Measurements from ENCODE around the gene SPG11.

Gene SPG11

DNA sequence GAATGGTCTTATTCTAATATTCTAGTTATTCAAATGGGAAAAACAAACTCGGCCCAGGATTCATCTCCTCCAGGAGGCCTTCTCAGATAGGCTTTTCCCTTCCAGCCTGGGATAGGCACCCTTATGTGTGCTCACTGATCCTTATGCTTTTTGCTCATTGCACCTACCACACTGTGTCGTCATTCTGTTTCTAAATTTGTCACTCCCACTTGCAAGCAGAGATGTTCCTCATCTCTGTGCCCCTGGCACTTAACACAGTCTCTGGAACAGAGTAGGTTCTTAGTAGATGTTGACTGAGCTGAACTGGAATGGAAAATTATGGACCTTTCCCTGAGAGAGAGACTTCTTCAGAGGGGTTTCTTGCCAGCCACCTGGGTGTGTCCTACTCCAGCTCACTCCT is 18.7 kb upstream of the SPG11 start:
- peak; percentile 74 for DNase-seq

DNA sequence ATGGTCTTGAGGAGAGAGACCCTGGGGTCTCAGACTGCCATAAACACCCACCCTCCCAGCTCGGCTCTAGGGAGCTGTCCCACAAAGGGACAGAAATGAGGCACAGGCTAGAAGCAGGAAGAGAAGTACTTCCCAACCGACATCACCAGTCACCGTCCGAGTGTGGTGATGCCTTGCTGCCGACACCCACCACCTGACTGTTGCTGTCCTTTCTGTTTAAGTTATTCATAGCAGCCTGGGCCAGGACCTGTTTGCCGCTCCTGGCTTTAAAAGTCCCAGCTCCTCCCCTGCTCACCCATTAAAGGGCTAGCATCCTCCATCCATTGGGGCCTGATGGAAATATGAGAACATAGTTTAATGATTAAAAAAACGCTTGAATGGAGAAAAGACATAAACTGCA is 13.2 kb upstream of the SPG11 start:
- DNase-seq = peak; percentile 45

DNA sequence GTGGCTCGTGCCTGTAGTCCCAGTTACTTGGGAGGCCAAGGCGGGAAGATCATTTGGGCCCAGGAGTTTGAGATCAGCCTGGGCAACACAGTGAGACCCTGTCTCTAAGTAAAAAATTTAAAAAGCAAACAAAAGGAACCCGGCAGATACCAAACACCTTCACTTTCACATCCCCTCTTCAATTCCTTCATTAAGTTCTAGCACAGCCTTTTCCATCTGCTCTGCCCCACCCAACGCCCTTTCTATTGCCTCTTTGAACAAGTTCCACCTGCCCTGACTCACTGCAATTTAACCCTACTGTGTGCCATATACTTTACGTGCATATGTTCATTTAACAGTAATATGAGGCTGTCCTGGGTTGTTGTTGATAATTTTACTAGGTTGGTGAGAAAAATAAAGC is 12.4 kb upstream of the SPG11 start:
- DNase-seq = no peak

DNA sequence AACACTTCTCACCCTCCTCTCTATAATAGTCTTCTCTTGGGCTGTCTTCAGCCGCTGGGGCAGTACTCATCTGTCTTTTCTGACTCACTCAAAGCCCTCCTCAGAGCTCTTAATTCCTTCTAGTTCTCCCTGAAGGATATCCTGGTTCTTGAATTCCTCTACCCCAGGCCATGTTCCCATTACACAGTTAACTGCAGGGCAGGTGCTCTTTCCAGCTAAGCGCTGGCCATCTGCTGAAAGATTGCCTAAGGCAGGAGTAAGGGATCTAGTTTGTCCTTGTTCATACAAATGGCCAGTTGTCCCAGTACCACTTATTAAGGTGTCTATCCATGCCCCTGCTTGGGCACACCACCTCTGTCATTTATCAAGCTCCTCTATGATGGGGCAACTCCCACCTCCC is 10.2 kb upstream of the SPG11 start:
- no peak for DNase-seq

DNA sequence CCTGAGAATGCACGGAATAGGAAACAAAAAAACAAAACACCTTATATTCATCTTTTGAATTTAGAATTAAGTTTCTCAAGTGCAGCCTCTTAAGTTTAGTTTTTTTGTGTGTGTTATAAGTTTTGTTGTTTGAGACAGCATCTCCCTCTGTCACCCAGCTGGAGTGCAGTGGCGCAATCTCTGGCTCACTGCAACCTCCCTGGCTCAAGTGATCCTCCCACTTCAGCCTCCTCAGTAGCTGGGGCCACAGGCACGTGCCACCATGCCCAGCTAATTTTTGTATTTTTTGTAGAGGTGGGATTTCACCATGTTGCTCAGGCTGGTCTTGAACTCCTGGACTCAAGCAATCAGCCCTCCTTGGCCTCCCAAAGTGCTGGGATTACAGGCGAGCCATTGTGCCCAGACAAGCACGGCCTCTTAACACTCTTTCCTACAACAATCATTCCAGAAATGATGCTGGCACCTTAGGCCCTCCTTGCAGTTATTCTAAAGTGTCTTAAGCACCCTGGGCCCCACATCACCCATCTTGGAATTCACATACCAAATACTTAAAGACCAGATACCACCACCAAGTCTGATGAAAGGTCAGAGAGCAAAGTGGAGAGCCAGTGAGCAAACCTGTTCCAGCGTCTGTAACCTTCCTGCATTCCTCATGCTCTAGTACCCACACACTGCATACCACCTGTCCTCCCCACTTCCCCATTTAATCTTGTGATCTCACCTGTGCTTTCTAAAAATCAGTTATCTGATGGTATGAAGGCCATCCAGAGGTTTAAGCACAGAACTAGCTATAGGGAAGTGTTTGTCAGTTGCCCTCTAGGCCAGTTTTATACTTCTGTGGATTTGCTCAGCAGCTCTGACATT is 6.9 kb upstream of the SPG11 start:
- peak; percentile 13 for DNase-seq

DNA sequence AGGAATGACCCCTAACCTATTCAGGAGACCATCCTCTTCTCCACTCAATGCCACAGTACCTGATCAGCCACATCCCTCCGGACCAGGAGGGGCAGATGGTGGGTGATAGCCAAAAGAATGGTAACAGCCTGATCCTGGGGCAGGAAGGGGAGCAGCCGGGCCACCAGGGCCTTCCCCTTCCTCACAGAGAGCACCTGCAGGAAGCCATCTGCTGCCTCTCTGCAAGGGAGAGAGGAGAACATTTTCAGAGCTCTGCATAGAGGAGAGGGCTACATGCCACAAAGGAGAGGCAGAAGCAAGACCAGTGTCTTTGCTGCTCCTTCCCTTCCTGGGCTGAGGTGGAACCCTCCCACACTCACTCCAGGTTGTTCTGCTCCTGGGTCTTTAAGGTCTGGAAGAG is 5.5 kb upstream of the SPG11 start:
- DNase-seq = no peak

DNA sequence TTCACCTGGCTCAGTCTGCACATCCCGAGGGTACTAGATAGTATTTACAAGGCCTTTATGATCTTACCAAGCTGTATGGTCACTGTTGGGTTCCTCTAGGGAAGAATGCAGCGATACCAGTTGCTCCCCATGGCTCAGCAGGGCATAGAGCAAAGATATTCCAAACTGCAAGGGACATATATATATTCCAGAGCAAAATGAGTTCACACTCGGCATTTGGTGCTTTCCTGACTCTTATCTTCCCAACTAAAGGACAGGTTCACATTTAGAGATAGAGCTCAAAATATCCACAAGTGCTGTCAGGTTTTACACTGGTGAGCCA is 3.5 kb upstream of the SPG11 start:
- no peak for DNase-seq

DNA sequence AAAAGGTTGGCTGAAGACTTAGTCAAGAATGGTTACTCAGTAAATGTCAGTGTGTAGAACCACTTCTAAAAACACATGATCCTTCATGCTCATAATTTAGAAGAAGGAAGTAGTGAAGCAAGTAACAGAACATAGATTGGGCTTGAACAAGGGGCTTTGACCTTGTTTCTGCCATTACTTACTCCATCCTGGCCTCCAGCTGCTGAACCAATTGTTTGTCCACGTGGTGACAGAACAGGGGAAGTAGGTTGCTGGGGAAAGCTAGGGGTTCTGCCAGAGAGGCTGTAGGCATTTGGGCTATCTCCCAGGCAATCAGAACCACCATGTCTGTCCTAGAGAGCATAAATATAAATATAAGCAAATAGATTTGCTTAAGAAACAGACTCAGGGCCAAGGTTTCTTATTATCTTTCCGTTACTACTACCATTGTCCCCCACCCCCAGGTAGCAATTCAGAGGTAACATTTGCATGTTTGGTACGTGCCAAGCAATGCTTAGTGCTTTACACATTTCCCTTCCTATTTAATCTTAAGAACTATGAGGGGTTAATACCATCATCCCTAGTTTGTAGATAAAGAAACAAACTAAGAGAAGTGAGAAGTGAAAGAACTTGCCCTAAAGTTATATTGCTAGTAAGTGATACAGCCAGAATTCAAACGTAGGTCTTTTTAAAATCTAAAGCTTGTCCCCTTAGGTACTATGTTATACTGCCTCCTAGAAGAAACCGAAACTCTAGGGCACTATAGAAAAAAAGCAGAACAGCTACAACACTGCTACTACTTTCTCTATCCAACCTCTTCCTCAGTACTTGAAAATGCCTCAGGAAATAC is 3.0 kb upstream of the SPG11 start:
- DNase-seq = peak; percentile 61

DNA sequence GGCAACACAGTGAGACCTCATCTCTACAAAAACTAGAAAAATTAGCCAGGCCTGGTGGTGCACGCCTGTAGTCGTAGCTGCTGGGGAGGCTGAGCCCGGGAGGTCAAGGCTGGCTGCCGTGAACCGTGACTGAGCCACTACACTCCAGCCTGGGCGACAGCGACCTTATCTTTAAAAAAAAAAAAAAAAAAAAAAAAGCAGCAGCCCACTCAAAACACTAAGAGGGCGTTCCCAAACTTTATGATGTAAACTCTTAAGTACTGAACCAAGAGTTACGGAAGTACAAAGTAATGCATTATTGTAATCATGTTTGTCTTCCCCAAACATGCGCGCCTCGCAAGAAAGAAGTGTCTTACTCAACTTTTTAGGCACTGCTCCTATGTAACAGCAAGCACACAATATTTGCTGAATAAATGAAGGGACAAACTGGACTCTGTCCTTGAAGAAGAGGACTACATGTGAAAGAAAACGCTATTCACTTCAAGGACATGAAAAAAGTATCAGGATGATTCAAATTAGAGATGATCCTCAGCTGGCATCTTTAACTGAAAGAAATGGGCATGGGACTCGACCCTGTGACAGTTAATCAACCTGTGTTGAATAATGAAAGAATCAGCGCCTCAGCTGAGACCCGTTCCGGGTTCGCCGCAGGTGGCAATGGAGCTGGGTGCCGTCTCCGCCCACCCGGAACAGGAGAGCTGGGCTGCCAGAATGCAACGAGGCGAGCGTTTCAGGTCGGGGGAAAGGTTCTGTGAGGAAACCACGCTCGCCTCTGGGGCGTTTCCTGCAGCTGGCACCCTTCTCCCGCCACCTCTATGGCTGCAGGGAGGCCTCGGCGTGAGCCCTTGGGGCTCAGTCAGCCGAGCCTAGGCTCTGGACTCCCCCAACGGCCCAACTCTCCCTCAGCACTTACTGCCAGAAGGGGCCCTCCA is 718 bp downstream of the SPG11 start:
- peak; percentile 96 for DNase-seq

DNA sequence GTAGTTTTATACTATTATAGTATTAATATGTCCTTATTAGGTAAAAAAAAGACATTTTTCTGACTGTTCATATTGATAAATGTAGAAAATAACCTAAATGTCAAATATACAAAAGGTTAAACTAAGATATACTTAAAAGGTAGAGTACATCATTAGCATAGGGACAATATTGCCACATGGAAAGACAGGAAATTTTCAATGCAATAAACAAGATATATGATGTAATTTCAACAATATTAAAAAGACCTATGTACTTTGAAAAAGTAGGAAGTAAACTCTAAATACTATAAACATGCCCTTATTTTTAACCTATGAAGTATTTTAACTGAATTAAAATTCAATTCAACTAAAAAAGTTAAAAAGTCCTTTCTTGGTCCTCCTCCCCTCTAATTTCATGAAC is 1.9 kb downstream of the SPG11 start:
- peak; percentile 56 for DNase-seq

DNA sequence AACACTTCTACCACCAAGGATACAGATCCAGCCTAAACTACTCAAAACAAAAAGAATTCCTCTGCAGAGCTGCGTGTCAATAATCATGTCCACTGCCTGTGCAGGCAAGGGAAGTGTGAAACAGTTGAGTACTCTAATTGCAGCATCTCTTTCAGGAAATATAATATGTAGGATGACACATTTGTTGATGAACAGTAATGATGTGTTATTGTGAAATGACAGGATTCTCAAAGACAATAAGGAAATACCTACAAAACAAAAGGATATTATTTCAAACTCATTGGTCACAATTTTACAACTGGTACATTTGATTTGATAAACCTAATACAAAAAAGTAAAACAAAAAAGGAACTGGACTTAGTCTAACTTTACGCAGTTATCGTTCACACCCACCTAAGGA is 4.4 kb downstream of the SPG11 start:
- DNase-seq = peak; percentile 81

DNA sequence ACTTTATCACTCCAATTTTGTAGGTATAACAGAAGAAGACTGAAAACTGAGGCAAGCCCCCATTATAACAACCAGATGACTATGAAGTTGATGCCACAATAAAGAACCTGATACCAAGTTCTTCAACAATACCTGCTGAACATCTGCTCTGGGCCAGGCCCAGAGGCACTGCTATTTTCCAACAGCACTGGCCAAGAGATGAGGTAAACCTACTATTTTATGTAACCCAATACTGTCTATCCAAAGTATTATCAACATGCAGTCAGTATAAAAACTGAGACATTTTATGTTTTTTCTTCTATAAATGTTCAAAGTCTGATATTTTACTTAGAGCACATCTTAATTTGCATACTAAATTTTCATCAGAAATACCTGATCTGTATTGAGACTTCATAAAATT is 6.1 kb downstream of the SPG11 start:
- DNase-seq = no peak

DNA sequence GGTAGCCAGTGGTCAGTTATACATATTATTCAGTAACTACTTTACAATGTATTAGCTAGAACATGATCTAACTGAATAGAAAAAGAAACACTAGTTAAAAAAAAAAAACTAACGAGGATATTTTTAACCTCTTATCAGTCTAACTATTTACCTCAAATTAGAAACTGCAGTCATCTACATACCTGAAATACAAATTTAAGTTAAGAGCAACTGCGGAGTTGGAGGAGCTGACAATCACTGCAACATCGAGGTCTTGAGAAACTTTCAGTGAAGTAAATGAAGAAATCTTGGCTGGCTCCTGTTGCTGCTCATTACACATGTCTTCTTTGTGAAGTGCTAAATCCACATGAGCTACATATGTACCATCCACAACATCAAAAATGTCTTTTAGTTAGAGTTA is 6.5 kb downstream of the SPG11 start:
- no peak for DNase-seq

DNA sequence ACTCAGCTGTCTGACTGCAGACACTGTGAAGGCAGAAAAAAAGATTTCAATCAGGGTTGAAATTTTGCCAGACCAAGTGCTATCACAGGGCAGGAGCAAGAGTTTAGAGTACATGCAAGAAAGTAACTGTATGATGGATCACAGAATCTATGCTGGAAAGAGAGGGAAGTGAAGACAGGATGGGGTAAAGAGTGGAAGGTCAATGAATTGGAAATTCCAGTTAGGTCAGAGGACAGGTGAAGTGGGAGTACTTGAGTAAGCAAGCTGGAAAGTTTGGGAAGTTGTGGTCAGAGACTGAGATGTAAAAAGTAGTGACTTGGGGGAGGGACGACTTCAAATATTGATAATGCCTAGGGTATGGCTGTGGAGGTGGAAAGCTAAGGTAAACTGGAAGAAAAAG is 7.2 kb downstream of the SPG11 start:
- DNase-seq = peak; percentile 57

DNA sequence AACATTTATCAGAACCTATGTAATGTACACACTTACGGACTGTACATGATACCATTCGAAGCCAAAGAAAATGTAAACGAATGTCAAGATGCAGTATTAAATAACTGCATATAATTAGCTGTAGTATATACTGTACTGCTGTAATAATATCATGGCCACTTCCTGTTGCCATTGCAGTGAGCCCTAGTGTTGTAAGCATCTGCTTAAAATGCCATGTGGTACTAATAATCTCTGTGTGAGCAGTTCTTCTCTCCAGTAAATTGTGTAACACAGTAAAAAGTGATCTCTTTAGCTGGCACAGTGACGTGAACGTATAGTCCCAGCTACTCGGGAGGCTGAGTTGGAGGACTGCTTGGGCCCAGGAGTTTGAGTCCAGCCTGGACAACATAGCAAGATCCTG is 8.6 kb downstream of the SPG11 start:
- DNase-seq = peak; percentile 61

DNA sequence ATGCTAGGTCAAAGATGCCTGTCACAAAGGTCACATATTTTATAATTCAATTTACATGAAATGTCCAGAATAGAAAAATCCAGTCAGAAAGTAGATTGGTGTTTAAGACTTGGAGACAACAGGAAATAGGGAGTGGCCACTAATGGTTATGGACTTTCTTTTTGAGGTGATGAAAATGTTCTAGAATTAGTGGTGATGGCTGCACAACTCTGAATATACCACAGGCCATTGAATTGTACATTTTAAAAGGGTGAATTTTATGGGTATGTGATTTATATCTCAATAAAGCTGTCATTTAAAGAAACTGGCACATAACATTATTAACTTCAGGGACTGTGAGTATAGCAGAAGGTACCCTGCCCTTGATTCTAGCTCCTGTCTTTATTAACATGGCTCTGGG is 15.8 kb downstream of the SPG11 start:
- no peak for DNase-seq

DNA sequence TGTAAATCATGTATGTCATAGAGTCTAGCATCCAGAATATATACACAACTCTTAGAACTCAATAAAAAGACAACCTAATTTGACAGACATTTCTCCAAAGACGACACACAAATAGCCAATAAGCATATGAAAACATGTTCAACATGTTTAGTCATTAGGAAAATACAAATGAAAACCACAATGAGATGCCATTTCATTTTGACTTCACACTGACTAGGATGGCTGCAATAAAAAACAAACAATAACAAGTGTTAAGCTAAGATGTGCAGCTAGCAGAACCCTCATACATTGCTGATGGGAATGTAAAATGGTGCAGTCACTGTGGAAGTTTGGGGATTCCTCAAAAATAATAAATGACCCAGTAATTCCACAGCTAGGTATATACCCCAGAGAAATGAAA is 16.4 kb downstream of the SPG11 start:
- no peak for DNase-seq

DNA sequence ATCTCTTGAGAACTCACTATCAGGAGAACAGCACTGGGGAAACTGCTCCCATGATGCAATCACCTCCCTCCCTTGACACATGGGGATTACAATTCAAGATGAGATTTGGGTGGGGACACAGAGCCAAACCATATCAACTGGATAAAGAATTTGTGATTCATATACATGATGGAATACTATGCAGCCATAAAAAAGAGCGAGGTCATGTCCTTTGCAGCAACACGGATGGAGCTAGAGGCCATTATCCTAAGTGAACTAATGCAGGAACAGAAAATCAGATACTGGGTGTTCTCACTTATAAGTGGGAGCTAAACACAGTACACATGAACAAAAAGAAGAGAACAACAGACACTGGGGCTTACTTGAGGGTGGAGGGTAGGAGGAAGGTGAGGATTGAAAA is 17.0 kb downstream of the SPG11 start:
- DNase-seq = no peak

DNA sequence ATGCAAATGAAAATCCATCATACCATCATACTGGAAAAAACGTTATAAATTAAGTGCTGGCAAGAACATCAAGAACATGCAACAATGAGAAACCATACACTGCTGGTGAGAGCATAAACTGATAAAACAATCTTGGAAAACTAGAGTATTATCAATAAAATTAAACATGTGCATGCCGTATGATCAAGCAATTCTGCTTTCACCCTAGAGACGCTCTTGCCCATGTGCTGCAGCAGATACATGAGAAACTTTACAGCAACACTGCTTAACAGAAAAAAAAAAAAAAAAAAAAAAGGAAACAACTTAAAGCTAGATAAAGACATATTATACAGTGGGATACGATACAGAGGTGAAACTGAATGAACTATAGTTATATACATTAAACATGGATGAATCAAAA is 21.8 kb downstream of the SPG11 start:
- no peak for DNase-seq

DNA sequence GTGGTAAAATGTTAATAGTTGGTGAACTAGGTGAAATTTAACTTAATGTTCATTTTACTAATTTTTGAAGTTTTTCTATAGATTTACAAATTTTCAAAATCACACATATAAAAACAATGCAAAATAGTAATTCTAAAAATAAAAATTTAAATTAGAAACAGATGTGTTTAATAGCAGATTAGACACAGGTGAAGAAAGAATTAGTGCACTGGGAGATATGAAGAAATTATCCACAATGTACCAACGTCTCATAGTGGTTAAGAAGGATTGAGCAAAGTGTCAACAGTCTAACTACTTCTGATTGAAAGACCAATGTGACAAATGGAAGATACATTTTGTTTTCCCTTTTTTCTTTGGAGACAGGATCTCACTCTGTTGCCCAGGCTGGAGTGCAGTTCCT is 26.5 kb downstream of the SPG11 start:
- DNase-seq = no peak

DNA sequence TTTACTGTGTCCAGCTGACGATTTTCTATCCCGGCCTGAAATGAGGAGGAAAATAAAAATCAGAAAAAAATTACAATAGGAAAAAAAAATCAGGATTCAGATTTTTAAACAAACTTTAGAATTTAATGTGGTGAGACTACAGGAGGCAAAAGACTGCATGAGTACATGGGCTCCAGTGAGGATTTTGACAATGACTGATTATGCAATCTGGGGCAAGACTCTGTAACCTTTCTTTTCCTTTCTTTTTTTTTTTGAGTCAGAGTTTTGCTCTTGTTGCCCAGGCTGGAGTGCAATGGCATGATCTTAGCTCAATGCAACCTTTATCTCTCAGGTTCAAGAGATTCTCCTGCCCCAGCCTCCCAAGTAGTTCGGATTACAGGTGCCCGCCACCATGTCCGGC is 29.9 kb downstream of the SPG11 start:
- peak; percentile 90 for DNase-seq

DNA sequence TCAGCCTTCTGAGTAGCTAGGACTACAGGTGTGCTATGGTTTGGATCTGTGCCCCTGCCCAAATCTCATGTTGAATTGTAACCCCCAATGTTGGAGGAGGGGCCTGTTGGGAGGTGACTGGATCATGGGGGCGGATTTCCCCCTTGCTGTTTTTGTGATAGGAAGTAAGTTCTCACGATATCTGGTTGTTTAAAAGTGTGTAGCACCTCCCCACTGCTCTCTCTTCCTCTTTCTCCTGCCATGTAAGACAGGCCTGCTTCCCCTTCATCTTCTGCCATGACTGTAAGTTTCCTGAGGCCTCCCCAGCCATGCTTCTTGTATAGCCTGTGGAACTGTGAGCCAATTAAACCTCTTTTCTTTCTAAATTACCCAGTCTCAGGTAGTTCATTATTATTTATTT is 38.2 kb downstream of the SPG11 start:
- DNase-seq = peak; percentile 11

DNA sequence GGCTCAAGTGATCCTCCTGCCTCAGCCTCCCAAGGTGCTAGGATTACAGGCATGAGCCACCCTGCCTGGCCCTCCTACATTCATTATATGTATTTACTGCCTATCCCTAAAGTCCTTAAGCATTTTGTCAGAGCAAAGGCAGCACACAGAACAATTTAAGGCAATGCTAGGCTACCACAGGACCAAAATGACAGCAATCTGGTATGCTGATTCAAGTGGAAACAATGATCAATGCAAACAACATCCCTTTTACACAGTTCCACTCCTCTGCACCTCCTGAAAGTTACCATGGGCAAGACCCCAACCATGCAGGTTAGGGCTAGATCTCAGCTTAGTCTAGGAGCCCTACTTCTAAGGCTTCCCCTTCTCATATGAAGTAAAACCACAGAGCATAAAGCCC is 40.3 kb downstream of the SPG11 start:
- no peak for DNase-seq
